GM04503 (cell line): Measurements from ENCODE around the gene YPEL3.

Experiments used
- DNase-seq: peaks from one replicate; pipeline ENCODE4 v3.0.0-alpha.2; 2012; ENCODE audit warnings: low read depth

Gene YPEL3

DNA sequence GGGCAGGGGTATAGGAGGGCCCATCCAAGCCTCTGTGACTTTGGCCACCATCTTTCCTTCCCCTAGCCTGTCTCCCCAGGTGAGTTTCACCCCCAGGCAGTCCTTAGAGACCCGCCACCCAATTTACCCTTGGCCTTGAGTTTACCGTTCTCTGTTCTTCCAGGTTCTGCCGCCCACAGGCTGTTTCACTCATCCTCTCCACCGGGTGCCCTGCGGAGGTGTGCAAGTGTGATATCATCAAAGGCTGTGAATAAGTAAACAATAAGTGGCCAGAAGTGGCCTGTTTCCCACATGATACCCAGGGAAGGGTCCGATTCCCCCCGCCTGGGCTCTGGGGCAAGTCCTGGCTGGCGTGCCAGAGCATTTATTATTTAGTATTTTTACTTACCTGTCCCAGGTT, 49.8 kb downstream of the YPEL3 start:
- no peak for DNase-seq
